Panc1 (cell line): ENCODE measurements around the gene CFAP45. TPM values are rescaled to one million over a fixed set of nuclear protein-coding genes. Genes with fewer than 3 reads are reported as not detected.
A peak's percentile ranks its signal among the peaks of the same experiment; 100 is the strongest.

Experiments
- ATAC-seq: fragments of 200-7000 bp; cut with Tn5 transposase; 2 replicates; pipeline ENCODE4 v1.9.1; 2020; ENCODE audit warnings: mild to moderate bottlenecking, moderate library complexity
- BruUV-seq: library from RNA; stranded (reverse); fragments of 400-500 nt; replicated peaks from 2 replicates; lab custom pipeline; 2021; lab: Mats Ljungman, UMichigan
- CTCF ChIA-PET: fragments of 300-600 bp; sonication (Branson Sonifier 250); formaldehyde crosslinking; loops from one replicate; lab custom pipeline; 2022; ENCODE audit warnings: antibody characterized with exemption; lab: Charles Lee
- POLR2A ChIA-PET: fragments of 300-600 bp; sonication (Branson Sonifier 250); formaldehyde crosslinking; loops from one replicate; lab custom pipeline; 2022; ENCODE audit warnings: antibody characterized with exemption; lab: Charles Lee
- DNase-seq: peaks from one replicate; pipeline ENCODE4 v3.0.0-alpha.2; 2010; ENCODE audit warnings: low read depth, low spot score
- H3K27ac ChIP-seq: 2 replicates; pipeline ENCODE4 v1.5.1; 2011; ENCODE audit warnings: mild to moderate bottlenecking, low read length, inconsistent platforms
- H3K27me3 ChIP-seq: fragments of 200-500 bp; sonication (Bioruptor generic); 2 replicates; pipeline ENCODE4 v1.6.0; 2014; ENCODE audit warnings: low read length, inconsistent platforms; ENCODE audit not compliant: control insufficient read depth, insufficient read depth
- H3K36me3 ChIP-seq: fragments of 200-500 bp; sonication (Bioruptor generic); 2 replicates; pipeline ENCODE4 v1.5.1; 2014; ENCODE audit warnings: inconsistent platforms, mild to moderate bottlenecking, low read length, moderate library complexity; ENCODE audit not compliant: control insufficient read depth, insufficient read depth
- H3K4me1 ChIP-seq: 2 replicates; pipeline ENCODE4 v1.5.1; 2011; ENCODE audit warnings: inconsistent platforms, mild to moderate bottlenecking, low read length, moderate library complexity; ENCODE audit not compliant: control insufficient read depth, insufficient read depth
- H3K4me3 ChIP-seq, 2 experiments: 2 replicates each; pipeline ENCODE4 v1.5.1; 2011 to 2012; ENCODE audit warnings: low read depth in 2 of 2, low read length in 2 of 2, mild to moderate bottlenecking in 2 of 2, inconsistent platforms in 1 of 2, moderate library complexity in 1 of 2
- H3K9me3 ChIP-seq: fragments of 200-500 bp; sonication (Bioruptor generic); 2 replicates; pipeline ENCODE4 v1.5.1; 2014; ENCODE audit warnings: low read depth, mild to moderate bottlenecking, inconsistent platforms, low read length, moderate library complexity; ENCODE audit not compliant: control insufficient read depth, insufficient read depth
- CTCF ChIP-seq: fragments of 450-650 bp; IDR thresholded peaks from 2 replicates; pipeline ENCODE4 v1.5.1; 2017; ENCODE audit warnings: mild to moderate bottlenecking
- POLR2AphosphoS5 ChIP-seq: IDR thresholded peaks from 2 replicates; pipeline ENCODE4 v1.6.1; 2012; ENCODE audit warnings: mild to moderate bottlenecking, low read depth, low read length, moderate library complexity
- REST ChIP-seq, 2 experiments: IDR thresholded peaks; 2 replicates each; pipeline ENCODE4 v1.6.1; 2011 to 2012; ENCODE audit warnings: low read depth in 2 of 2, control low read depth in 1 of 2, low read length in 1 of 2, mild to moderate bottlenecking in 1 of 2, moderate library complexity in 1 of 2; ENCODE audit not compliant: insufficient read depth in 1 of 2
- SIN3A ChIP-seq: IDR thresholded peaks from 2 replicates; pipeline ENCODE4 v1.6.1; 2012; ENCODE audit warnings: low read depth, mild to moderate bottlenecking, low read length, moderate library complexity, borderline replicate concordance; ENCODE audit not compliant: insufficient read depth
- TCF7L2 ChIP-seq: IDR thresholded peaks from 2 replicates; pipeline ENCODE4 v1.6.1; 2011; ENCODE audit warnings: mild to moderate bottlenecking, low read depth, low read length, inconsistent platforms
- in situ Hi-C: cut with HindIII; loops from 2 replicates; pipeline ENCODE4 v1.10.0; 2016; ENCODE audit warnings: low sequenced_read_pairs, low pct_unique_long_range_greater_than_20kb
- intact Hi-C: fragments of 100-400 bp; cut with micrococcal nuclease; formaldehyde crosslinking; loops from one replicate; pipeline ENCODE4 v1.10.0; 2022; ENCODE audit not compliant: unreplicated experiment
- total RNA-seq: library from RNA; stranded (reverse); gene quantifications from one replicate; pipeline ENCODE4 v1.2.1, GENCODE V29; 2021; ENCODE audit not compliant: unreplicated experiment

Gene CFAP45
- total RNA-seq, 1 experiment from 2014 or later: 1.6 TPM

- DNase-seq (no peak), ATAC-seq (no peak)
- in situ Hi-C loops: no loop called here
- Histone ChIP-seq H3K27me3 (peaks cover 19% of the 10 kb centered on the region), H3K4me1 (peaks cover 3% of the 10 kb centered on the region), H3K4me3 (no peak overlapping the region), H3K36me3 (peaks cover 2% of the 10 kb centered on the region; the same call in 1 of the 2 replicates), H3K27ac (no peak overlapping the region), H3K9me3 (no peaks in the 10 kb centered on the region)
- TF ChIP-seq REST (IDR thresholded peaks at IDR 0.05; ENCODE audit: insufficient read depth in 1 of 2, low read depth in 2 of 2, low read length in 1 of 2): no peak
- TF ChIP-seq SIN3A: no peak
- TF ChIP-seq TCF7L2: no peak
- TF ChIP-seq POLR2AphosphoS5: no peak
- TF ChIP-seq CTCF: no peak
- intact Hi-C loops: no loop called here
- POLR2A ChIA-PET: no interaction called here
- CTCF ChIA-PET: no interaction called here
- BruUV-seq: no TSS peak
Measured at GRCh38 chr1:159947942-159948341, 48.0 kb upstream of the CFAP45 start.

- Histone ChIP-seq H3K9me3 (no peaks in the 10 kb centered on the region), H3K27ac (no peak overlapping the region), H3K36me3 (peaks cover 2% of the 10 kb centered on the region; the same call in 1 of the 2 replicates), H3K27me3 (peaks cover 18% of the 10 kb centered on the region), H3K4me1 (peaks cover 3% of the 10 kb centered on the region), H3K4me3 (no peak overlapping the region; a peak in 1 of 4 replicates)
- no TSS peak for BruUV-seq
- TF ChIP-seq REST (IDR thresholded peaks at IDR 0.05; ENCODE audit: insufficient read depth in 1 of 2, low read depth in 2 of 2, low read length in 1 of 2) (0 out of 4 replicates have a peak, but pooled peaks of 1 of the 2 experiments have one; percentile 17), SIN3A (no peak), POLR2AphosphoS5 (no peak), CTCF (no peak)
- intact Hi-C loops: no loop called here
- ChIA-PET CTCF (no interaction called here), POLR2A (no interaction called here)
- no peak for DNase-seq
- in situ Hi-C loops: no loop called here
- ATAC-seq: no peak
Measured at GRCh38 chr1:159946242-159947187, 46.5 kb upstream of the CFAP45 start.
